Fibroblast of skin of right biceps (primary cell): ENCODE measurements around the gene FGF2.

ENCODE experiments used
- DNase-seq: peaks from one replicate; pipeline ENCODE4 v3.0.0-alpha.2; 2013

The FGF2 gene

GRCh38 chr4:122895336-122895995 is 68.8 kb downstream of the FGF2 start:
- no peak for DNase-seq

DNA sequence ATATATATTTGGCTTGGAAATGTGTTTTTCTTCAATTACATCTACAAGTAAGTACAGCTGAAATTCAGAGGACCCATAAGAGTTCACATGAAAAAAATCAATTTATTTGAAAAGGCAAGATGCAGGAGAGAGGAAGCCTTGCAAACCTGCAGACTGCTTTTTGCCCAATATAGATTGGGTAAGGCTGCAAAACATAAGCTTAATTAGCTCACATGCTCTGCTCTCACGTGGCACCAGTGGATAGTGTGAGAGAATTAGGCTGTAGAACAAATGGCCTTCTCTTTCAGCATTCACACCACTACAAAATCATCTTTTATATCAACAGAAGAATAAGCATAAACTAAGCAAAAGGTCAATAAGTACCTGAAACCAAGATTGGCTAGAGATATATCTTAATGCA is 69.6 kb downstream of the FGF2 start:
- DNase-seq, result no peak

- DNase-seq, result peak; percentile 98
Measured at GRCh38 chr4:122898370-122899150, 71.9 kb downstream of the FGF2 start.

- no peak for DNase-seq
Measured at GRCh38 chr4:122899682-122900081, 73.1 kb downstream of the FGF2 start.

DNA sequence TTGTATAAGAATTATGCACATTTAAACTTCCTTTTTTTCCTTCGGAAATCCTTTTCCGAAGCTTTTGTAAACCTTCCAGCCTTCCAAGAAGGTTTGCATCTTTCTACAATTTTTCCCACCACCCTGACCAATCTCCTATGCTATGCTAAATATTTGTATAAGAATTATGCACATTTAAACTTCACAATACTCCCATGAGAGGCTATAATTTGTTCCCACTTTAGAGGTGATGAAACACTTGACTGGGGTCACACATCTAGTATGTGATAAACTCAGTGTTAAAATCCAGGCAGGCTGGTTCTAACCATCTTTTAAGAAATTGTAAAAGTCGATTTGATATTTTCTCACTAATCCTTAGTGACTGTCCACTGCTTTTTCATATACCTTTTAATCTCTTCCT is 73.7 kb downstream of the FGF2 start:
- peak; percentile 75 for DNase-seq

GRCh38 chr4:122901247-122902010 is 74.8 kb downstream of the FGF2 start:
- DNase-seq, result no peak

DNA sequence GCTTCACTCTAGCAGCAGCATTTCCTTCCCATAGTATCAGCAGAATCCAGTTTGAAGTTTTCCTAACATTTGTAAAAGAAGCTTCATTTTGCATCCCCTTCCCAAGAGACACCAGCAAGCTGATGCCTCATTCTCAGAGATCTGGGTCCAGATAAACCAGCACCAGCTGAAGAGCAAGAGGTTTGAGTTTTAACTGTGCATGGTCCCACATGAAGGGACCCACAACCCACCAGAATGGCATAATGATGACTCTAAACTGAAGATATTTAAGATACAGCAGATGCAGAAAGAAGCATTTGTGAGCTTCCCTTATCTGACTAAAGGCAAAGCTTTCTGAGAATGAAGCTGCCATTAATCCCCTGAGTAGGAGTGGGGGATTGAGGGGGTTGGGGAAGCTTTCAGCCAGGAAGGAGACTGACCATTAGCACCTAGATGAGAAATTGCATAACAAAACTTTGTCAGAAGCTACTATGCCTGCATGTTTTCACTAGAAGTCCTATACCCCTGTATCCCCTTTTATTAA is 77.2 kb downstream of the FGF2 start:
- DNase-seq, result no peak

- no peak for DNase-seq
Measured at GRCh38 chr4:122906859-122907305, 80.3 kb downstream of the FGF2 start.

DNA sequence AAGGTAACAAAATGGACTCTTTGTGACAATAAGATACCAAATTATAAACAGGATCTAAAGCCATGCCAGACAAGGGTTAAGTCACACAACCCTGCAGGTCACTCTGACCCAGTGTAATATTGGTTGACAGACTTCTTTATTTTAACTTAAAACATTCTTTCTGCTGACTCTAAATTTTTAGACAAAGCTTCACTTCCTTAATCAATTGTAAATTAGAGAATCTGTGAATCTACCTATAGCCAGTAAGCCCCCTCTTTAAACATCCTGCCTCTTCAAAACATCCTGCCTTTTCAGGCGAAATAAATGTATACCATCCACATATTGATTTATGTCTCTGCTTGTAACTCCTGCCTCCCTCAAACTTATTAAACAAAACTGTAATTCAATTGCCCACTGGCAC is 81.6 kb downstream of the FGF2 start:
- DNase-seq, result no peak

DNA sequence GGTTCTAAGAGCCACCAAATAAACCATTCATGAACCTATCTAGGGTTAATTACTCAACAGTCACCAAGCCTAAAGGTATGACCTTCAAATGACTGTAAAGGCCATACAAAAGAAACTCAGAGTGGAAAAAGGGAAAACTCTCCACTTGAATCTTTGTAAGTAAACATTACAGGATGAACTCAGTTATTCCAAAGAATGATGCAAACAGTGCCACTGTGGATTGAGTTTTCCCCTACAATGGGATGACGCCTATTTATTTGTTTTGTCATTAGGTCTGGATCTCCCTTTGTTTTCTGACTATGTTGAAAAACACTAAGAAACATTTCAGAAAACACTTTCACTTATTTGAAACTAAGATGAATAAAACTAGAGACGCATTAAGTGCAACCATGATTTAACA is 83.1 kb downstream of the FGF2 start:
- DNase-seq, result no peak

DNA sequence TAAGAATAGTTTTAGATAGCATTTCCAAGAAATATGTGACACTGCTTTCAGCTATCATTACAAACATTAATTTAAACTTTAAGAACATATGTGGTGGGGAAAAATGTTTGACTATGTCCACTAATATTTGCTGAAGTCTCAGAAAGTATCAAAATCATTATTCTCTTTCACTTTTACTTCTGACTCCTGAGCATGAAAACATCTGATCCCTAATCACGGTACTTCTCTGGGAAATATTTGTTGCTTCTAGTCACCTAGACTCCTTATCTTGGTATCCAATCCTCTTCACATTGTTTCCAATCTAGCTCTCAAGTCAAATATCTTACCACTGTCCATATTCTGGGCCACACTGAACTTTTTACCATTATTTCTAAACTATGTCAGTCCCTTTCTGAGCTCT is 85.0 kb downstream of the FGF2 start:
- no peak for DNase-seq

DNA sequence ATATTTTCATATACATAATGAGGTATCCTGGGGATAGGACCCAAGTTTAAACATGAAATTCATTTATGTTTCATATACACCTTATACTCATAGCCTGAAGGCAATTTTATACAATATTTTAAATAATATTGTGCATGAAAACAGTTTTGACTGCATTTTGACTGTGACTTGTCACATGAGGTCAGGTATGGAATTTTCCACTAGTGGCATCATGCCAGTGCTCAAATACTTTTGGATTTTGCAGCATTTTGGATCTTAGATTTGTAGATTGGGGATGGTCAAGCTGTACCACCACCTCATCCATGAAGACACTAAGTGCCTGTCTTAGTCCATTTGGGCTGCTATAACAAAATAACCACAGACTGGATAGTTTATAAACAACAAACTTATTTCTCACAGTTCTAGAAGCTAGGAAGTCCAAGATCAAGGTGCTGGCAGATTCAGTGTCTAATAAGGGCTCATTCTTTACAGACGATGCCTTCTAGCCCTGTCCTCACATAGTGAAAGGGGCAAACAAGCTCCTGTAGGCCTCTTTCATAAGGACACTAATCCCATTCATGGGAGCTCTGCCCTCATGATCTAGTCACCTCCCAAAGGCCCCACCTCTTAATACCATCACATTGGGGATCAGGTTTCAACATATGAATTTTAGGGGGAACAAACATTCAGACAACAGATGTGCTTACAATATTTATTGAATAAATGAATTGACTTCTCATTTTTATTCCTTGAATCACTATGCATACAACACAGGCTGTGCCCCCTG is 86.4 kb downstream of the FGF2 start:
- no peak for DNase-seq

DNA sequence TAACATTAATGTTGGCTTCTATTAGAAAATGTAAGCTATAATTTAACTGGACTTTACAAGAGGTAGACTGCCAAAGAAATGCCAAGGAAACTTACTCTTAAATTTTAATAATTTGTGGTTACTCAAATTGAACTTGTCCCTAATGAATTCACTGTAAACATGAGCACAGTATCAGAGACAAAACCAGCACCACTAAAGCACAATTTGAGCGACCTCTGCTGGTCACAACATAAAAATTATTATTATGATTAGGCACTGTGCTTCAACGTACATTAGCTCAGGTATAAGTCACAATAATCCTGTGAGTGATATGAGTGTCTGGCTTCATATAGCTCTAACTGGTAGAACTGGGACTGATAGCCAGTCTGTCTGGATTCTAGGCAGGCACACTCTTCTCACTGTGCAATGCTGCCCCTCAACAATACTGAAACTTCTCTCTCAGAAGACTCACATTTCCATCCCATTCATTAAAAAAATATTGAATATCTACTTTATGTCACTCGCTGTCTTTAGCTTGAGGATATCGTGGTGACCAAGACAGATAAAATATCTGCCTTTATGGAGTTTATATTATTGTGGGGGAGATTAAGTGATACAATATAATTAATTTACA is 87.8 kb downstream of the FGF2 start:
- DNase-seq, result no peak

DNA sequence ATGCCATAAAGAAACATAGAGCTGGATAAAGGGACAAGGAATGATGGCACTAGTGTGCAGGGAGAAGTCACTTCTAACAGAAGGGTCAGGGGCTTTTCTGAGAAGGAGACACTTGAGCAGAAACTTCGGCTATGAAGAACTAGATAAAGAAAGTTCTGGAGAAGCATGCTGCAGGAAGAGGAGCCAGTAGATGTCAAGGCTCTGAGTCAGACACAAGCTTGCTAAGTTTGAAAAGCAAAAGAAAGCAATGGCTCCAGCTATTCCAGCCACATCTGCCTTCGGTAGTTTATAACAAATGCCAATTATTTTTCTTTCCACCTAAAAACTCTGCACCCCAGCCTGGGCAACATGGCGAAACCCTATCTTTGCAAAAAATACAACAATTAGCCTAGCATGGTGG is 88.3 kb downstream of the FGF2 start:
- peak; percentile 60 for DNase-seq

DNA sequence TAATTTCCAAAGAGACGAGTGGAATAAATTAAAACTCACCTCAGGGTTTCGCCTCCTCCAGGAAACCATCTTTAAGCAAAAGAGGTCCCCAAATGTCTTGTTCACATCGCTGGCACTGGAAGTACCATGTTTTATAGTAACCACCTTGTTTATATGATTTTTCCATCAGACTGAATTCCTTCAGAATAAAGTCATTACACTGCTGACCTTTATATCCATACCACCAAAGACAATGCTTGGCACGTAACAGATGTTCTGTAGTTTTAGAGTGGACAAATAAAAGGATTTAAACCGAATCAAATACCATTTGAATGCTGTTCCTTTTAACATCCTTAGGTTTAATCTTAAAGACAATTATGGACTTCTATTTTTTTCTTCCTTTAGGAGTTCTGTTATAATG is 91.1 kb downstream of the FGF2 start:
- DNase-seq, result no peak

DNA sequence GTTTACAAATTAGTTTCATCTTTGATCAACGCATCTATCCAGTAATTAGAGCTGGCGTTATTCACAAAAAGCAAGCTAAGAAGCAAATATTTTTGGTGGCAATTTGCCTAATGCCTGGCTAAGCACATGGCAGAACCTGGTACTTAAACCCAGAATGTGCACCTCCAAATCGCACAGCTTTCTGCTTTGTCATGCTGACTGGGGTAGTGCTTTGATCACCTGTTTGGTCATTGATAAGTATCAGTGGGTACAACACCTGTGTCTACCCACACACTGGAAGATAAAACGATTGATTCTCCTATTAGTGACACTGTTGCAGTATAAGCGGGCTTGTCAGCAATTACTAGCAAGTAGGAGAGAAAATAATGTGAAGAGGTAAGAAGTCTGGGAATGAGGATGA is 93.8 kb downstream of the FGF2 start:
- DNase-seq, result no peak

DNA sequence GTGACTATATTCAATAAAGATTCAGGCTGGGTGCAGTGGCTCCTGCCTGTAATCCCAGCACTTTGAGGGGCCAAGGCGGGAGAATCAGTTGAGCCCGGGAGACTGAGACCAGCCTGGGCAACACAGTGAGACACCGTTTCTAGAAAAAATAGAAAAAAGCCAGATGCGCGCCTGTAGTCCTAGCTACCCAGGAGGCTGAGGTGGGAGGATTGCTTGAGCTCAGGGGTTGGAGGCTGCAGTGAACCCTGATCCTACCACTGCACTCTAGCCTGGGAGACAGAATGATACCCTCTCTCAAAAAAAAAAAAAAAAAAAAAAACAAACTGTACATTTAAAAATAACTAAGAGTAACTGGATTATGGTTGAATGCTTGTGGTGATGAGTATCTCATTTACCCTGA is 94.7 kb downstream of the FGF2 start:
- no peak for DNase-seq

GRCh38 chr4:122921971-122922876 is 95.6 kb downstream of the FGF2 start, which contains the start of gene NUDT6:
Gene NUDT6, minus strand, starts transcription at chr4:122922597. Its CDS starts 25 bp downstream, at chr4:122922572.
- peak; percentile 63 for DNase-seq

GRCh38 chr4:122922877-122923511 is 96.4 kb downstream of the FGF2 start:
- DNase-seq, result peak; percentile 88

DNA sequence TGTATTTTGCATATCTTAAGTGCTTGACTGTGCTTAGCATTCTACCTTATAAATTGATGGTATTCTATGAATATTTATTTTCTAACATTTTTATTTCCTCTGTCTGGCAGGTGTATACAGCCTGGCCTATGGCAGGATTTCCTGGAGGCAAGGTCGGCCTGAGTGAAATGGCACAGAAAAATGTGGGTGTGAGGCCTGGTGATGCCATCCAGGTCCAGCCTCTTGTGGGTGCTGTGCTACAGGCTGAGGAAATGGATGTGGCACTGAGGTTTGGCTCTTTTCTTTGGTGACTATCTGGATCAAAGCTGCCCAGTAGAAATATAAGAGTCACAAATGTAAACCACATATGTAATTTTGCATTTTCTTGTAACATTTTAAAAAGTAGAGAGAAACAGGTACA is 102.3 kb downstream of the FGF2 start:
- no peak for DNase-seq

- peak; percentile 22 for DNase-seq
Measured at GRCh38 chr4:122930862-122931261, 104.2 kb downstream of the FGF2 start.
